GM21390 (cell line): Measurements from ENCODE around the gene TSHZ3.

Experiments used
- ATAC-seq: cut with Tn5 transposase; IDR thresholded peaks from one replicate; pipeline ENCODE4 v1.9.1; 2021; ENCODE audit not compliant: unreplicated experiment

Gene TSHZ3

DNA sequence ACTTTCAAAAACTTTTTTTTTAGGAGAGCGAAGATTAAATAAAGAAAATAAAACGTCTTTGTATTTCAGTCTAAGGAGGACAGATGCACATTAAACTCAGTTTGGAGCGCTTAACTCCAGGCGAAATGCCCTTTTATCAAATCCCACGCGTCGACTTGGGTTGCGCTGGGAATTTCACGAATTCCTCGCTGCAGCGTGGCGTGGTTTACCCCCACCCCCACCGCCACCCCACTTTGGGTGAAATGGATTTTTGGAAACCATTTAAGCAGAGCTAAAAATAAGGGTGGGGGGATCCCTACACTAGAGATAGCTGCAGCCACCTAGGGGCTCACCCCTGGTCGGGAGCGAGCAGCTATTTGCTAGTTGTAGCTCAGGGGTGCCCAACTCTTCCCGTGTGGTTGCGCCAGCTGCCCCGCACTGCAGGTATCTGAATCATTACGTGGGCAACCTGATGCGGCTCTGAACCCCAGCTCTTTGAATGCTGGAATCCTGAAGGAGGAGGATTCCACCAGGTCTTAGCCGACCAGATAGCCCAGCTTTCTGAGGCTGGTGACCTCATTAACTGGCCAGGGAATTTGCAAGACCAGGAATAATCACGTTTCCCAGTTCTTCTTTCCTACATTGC, 6.5 kb upstream of the TSHZ3 start:
- ATAC-seq, result no peak

DNA sequence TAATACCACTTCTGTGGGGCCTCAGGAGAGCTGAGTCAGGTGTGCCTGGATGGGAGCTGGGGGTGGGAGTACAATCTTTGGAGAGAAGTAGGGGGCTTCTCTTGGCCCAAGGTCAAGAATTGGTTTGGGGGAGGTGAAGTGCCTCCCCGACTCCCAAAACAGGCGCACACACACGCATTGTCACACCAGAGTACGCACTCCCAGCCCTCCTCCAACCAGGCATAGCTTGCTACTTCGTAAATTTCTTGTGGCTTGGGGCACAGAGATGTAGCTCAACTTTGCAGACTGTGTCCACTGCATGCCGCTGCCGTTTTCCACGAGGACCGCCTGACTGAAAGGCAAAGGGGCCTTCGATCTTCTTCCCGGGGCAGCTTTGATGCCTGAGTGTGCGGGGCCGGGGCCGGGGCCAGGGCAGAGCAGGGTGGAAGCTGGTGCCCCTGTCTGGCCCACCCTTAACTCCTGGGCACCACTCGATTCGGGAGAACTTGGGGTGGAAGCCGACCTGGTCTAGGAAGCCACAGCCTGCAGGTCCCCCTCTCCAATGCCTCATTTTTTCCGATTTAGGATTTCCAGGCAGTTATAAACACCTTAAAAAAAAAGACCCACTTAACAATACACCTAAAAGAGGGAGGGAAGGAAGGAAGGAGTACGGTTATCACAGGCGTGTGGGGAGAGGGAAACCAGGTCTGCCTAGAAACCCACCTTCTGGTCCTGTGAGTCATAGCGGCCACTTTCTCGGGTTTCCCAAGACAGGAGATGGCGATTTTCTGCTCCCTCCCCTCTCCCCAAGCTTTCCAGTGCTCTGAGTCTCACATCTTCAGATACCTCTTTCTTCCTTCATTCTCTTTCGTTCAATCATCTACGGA, 5.8 kb upstream of the TSHZ3 start:
- no peak for ATAC-seq

DNA sequence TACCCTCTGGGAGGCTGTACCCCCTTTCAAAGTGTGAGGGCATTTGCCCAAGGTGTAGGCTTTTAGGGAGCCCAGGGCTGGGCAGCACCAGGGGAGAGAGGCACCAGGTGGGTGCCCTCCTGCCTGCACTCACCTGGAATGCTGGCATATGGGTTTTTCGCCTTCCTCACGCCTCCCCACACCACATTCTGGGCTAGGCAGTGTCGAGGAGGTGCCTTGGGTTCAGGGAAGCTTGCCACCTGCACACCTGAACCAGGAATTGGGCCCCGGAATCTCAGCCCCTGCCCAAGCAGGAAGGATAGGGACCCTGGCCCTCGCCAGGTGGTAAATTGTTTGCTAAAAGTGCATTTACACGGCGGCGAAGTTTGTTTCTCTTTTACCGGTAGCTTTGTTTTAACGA, 5.1 kb upstream of the TSHZ3 start:
- no peak for ATAC-seq

DNA sequence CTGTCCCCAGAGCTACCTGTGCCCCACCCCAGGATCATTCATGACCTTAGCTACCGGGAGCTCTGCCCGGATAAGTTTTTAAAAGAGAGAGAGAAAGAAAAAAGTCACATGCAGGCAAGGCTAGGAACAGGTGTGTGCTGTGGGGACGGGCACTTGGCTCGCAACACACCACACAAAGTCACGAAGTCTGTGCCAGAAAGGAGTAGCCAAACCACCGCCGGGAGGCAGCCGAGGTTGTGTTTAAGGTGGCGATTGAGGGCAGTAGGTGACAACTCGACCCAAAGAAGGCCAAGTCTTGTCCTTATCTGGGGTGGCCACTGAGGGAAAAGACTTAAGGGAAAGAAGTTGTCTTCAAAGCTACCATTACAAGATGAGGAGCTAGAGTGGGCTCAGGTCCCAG, 4.6 kb upstream of the TSHZ3 start:
- ATAC-seq, result no peak

DNA sequence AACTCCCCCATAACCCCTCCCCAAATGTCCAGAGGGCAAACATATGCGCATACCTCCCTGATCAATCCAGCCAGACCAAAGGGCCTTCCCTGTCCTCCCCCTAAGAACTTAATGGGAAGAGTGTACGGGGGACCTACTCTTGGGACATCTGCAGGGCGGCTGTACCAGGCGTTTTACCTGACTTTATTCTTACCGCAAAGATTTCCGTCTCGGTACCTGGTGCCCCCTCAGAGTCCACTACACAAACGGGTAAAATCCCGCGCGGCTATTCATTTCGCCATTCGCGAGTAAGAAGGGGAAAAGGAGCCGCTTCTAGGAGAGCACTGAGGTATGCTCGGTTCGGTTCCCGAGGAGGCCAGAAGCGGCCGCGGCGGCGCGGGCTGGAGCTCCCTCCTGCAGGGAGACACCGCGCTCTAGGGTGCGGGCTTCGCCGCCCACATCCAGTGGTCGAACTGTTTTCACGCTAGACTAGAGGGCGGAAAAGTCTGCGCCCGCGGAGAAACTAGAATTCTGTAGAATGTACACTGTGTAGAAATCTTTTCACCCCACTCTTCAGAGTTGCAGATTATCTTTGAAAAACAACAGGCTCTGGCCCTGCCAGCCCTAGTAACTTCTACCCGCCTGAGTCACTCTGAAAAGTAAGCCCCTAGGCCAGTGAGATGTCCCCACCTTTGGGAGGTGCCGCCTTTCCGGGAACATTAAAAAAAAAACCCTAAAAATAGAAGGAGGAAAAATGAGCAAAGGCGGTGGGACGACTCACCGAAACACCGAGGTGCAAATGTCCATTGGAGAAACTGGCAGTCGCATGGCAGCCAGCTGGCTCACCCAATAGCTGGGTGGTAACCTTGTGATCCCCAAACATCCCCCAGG, 3.8 kb upstream of the TSHZ3 start:
- no peak for ATAC-seq

DNA sequence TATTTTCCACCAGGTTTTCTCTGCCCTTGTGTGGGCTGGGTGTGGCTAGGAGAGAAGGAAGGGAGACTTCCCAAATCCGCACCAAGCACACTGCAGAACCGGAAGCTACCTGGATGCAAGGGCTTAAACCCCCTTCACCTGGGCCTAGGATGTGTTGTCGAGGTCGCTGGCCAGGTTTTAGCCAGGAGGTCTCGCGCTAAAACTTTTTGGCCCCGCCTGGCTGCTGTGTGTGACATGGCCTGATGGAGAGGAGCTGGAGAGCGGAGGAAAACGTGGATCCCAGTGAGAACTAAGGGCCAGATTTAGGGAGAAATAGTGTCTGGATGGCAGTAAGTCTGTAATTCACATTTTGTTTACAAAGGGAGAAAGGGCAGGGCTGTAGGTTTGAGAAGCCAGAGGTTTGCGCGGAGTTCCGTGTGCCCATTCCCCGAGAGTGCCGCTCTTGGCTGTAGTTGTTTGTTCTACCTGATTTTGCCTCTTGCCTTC, 3.1 kb upstream of the TSHZ3 start:
- no peak for ATAC-seq

DNA sequence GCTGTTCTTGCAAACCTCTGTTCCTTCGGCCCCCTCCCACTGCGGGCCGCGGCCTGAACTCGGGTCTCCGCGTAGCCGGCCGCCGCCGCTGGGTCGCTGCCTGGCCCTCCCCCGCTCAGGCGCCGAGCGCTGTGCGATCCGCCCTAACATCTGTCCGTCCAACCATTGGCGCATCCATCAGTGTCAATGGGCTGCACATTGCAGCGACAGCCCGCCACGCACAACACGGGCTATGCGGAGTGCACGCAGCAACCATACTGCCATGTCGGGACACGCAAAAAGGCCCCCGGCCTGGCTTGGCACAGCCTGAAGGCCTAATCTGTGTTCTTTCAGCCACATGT, 2.6 kb upstream of the TSHZ3 start:
- no peak for ATAC-seq

DNA sequence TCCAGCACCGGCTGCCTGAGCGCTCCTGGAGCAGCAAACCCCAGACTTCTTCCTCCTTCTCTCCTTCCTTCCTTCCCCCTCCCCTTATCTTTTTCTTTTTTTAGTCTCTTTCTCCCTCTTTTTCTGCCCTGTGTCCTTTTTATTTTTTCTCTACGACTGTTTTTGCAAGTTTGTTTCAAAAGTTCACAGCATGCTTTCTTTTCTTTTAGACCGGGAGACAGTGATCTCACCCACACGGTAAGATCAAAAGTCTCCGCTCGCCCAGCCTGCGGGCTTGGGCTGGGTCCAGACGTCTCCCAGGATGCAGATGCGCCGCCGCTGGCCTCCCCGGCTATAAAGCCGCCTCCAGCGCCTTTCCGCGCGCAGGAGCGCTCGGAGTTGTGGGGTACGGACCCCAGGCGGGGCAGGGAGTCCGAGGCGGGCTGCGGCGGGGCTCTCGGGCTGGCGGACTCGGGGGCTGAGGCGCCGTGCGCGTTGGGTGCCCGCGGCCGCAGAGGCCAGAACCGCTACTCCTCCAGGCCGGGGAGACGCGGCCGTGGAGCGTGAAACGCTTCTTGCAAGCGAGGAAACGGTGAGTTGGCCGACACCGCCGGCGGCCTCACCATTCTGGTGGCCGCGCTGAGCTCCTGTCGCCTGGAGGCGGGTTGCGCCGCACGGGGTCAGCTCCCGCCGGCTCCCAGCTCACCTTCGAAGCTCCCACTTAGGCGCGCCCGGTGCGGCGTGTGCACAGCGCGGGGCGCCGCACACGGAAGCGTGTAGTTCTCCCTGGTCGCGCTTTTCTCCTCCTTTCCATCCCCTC, 2.0 kb upstream of the TSHZ3 start:
- ATAC-seq, result no peak

DNA sequence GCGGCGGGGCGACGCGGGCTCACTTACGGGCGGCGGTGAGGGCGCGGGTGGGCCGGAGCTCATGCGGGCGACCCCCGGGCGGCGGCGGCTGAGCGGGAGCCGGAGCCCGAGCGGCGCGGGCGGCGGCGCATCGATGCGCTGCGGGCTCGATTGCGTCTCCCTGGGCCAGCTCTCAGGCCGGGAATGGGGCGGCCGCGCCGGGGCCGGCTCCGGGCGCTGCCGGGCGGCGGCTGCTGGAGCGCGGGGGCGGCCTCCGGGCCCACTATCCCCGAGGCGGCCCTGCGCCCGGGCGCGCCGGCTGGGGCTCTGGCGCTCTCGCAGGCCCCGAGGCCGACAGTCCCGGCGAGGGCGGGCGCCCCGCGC, 1.4 kb upstream of the TSHZ3 start:
- ATAC-seq, result no peak

DNA sequence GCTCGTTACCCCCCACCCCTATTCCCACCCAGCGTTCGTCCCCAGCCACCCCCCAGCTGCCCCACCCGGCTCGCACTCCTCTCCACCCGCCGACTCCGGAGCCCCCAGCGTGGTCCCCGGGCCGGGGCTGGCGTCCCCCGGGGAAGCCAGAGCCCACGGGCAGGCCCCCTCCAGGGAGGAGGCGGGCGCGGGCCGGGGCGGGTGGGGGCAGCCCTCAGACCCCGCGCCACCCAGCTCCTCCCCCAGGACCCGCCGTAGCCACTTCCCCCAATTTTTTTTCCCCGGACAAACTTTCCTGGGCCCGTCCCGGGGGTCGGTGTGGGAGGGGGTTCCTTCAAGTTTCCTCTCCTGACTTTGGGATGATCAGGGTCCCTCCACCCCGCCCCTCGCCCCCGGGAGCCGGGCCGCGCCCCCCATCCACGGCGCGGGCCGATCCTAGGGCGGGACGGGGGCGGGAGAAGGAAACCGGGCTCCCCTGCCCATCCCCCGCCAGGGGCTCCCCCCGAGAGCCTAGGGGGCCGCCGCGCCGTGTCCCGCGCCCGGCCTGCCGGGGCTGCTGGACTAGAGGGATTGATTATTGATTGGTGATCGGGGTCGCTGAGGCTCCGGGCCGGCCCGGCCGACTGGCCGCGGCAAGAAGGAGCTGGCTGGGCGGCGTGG, 927 bp upstream of the TSHZ3 start:
- ATAC-seq, result no peak

DNA sequence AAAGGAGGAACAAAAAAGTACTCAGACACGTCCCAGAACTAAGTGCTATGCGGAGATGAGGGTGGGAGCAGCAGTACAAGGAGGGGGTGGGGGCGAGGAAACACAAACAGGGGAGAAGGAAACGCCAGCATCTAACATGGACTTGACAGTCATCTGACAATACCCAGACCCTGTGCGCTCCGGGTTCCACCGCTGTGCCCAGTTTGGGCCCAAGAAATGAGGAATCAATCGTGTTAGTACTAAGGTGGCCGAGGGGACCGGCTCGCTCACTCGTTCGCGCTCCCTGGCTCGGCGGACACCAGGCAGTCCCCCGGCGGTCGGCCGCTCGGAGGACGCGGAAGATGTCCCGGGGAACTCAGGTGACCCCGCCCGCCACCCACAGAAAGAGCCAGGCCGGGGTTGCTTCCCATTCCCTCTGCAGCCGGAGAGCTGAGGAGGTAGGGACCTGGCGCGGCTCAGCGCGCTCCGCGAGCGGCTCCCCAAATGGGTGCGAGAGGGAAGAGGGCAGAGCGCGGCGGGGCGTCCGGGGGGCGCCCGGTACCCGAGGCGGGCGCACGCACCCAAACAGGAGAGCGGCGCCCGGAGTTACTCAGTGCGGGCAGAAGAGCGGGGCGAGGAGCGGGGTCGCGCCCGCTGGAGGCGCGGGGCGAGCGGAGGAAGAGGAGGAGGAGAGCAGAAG, 616 bp downstream of the TSHZ3 start:
- ATAC-seq, result no peak

DNA sequence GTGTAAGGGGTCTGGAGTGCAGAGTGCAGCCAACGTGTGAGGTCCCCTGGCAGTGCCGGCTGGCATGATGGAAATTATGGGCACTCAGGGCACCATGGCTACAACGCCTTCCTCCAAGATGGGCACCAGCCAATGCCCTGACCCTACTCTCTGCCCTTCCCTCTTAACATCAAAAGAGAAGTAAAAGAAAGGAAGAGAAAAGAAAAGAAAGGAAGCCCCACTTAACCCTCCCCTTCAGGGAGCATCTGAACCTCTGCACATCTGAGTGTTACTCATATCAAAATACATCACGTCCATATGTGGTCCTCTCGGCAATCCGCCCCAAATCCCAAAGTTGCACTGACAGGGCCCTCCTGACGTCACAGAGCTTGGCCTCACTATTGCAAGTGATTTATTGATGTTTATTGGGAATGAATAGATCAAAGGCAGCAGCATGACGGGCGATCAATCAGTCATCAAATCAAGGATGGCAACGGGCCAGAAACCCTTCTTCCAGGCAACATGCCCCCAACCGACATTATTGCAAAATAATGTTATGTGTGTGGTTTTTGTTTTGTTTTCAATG, 1.3 kb downstream of the TSHZ3 start:
- no peak for ATAC-seq

DNA sequence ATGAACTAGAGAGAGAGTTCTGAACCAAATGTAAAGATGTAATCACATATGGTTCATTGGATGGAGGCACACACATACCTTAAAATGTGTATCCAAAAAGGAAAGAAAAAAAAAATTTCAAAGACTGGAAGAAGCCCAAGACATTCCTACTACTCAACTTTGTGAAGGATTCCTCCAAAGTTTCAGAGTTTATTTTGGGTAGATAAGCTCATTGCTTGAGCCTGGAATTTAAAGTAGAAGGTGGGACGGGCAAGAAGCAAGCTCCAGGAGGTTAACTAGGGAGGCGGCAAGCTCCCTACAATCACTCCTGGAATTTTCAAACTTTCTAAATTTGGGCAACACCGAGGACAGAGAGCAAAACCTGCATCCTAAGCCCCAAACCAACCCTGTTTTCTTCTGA, 1.9 kb downstream of the TSHZ3 start:
- no peak for ATAC-seq

DNA sequence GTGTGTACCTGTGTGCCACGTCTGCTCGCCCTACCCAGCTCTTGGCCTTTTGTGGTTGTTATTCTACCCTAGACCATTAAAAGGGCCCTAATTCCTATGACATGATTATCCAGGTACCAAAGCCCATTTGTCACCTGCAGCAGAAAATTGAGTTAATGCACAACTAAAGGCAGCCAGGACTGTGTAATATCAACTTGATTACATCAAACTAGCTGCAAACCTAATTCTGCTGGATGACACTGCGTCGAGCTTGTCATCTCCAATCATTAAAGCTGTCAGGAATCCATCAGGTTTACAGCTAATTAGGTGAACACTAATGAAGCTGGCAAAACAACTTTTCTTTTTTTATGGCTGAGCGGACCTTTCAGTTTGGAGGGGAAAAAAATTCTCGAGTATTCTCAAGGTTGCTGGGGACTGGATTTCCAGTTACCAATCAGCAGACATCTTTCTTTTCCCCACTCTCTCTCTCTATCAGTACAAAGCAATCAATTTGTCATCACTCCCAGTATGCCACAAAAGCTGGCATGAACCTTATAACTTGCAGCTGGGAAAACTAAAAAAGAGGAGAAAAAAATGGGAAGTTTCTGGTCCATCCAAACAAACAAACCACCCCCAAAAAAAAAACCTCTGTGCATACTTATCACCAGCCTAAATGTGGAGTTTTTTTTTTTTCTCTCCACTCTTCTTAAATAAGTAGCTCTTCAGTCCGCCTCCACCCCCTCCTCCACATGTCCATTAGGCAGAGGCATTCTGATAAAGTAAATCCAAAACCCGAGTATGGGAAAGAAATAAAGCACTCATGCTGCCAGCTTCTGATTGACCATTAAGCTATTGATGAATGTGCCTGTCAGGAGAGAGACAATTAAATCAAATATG, 2.8 kb downstream of the TSHZ3 start:
- no peak for ATAC-seq

DNA sequence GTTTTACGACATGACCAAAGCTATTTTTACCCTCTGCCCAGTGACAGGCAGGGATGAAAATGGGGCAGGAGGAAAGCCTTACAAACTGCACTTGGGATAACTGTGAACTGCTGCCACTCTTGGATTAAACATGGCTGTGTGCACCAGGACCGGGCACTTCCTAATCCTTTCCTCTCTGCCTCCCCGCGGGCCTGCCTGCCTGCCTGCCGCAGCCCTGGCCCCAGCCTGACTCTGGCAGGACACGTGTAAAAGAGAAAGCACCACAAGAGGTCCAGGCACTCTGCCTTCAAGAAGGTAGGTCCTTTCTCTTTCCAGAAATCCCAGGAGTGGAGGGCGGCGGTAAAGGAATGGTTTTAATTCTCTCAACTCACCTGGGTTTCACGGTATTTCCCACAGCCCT, 4.8 kb downstream of the TSHZ3 start:
- no peak for ATAC-seq

DNA sequence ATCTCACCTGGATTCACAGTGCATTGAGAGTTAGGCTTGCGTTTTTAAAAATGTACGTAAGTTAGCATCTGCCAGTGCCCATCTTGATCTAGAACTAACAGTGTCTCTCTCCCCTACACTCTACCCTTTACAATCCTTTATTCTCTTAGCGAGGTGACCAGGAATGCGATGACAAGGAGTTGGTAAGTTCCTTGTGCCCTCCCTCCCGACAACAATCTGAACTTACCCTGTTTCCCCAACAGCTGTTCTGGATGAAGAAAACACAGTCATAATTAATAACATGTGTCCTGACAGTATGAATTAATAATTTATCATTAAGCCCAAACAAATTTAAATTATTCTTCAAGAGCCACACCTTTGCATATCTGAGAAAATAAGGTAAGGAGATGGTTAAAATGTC, 6.3 kb downstream of the TSHZ3 start:
- ATAC-seq, result no peak

DNA sequence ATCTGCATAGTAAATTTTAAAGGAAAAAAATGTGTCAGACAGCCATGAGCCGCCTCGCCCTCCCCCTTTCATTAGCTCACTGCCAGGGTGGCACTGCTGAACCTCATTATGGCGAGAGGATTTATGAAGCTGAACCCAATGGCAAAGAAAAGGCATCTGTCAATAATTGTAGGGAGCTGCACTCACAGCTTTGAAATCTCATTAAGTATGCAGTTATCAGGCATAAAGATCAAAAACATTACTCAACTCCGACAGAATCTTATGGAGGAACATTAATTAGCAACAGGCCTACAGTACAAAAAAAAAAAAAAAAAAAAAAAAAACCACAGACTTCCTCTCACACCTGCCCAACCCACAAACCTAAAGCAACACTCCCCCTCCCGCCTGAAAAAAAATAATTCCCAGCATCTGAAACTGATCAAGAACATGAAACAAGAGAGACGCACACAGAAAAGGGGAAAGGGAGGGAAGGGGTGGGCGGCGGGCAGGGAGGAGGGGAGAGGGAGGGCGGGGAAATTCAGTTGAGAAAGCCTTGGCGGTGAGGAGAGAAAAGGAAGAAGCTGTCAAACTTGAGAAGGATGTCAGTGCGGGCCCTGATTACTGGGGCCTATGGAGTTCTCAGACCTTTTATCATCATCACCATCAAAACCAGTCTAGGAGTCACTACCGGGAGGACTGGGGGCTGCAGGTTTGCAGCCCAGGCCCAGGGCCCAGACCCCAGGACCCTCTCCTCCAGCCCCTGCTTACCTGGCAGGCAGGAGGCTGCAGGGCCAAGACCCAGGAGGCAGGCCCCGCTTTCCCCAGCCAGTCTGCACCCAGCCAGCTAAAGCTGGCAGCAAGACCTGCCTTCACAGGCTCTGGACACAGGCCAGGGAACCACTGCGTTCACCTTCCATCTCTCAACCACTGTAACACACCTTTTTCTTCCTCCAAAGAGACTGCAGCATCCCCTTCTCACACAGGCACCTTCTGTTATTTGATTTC, 8.9 kb downstream of the TSHZ3 start:
- ATAC-seq, result no peak
